Measurements from ENCODE around the gene SKIC2.
"Not testable (repeated sequence)": the region's sequence is repeated elsewhere in the genome, so short reads cannot be mapped to it uniquely, and the experiment has no call there.

SKIC2 gene

DNA sequence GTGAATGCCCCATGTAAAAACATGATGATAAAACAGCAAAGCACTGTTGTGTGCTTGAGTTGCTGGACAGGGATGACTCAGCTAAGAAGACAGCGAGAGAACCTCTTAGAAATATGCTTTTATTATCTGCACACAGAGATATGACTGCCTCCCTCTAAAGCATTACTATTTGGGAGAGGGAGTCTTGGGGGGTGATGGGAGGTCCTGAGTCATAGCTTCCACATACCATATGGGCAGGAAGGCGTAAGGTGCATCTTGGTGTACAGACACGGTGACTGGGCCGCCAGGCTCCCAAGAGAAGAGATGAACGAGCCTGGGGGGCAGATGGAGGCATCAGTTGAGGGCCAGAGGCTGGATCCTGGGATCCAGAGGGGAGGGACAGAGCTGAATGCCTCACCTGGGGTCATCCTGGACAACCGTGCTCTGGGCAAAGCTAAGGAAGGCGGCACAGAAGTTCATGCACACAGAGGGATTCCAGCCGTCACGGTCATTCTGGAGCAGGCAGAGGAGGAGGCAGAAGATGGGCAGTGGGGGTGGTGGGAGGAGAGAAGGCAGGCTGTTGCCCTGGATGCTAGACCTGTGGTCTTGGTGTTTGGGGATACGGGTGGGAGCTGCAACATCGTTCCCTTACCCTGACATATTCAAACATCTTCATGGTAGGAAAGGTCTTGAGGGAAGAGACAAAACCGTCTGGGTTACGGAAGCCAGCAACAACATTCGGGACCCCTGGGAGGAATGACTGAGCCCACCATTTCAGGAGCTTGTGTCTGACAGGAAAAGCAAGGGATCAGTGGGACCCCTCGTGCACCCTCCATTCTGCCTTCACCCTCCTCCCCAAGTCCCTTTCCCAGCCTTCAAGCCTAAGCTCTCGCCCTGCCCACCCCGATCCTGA lies 11.0 kb downstream of the SKIC2 start:
- DNase-seq, result no peak

DNA sequence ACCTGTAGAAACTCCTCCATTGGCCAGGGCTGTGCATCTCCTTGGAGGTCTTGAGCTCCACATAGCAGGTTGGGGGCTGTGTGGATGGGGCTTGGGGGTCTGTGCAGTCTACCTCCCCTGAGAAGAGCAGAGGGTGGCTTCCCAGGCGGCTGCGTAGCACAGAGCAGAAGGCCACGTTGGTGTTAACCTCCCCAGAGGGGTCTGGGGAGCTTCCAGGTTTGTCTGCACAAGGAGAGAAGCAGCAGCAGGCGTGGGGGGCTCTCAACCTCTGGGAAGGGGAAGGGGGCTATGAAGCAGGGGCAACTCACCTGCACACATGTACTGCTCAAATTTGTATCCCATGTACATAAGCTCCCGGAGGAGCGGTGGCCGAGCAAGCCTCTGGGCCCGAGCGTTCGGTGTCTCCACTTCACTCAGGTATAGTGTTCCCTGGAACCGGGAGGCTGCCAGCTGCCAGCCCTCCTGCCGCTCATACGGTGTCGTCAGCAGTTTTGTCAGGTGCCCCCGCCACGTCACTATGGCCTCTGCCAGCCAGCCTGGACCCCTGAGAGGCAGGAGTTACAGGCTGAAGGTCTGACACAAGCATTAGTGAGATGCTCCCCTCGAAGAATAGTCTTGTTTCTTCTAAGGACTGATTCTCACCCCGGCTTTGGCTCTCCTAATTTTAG lies 11.8 kb downstream of the SKIC2 start:
- no peak for DNase-seq

GRCh38 chr6:31971279-31971992 lies 12.5 kb downstream of the SKIC2 start:
- no peak for DNase-seq

- peak; percentile 89 to 99 for DNase-seq
Observed at GRCh38 chr6:31971993-31972708, 13.2 kb downstream of the SKIC2 start, which contains the start of gene DXO. Gene DXO, minus strand, starts transcription at chr6:31972138. Its CDS starts 463 bp downstream, at chr6:31971675.

- no peak for DNase-seq
Observed at GRCh38 chr6:31972709-31973350, 13.9 kb downstream of the SKIC2 start.

- not testable (repeated sequence) for DNase-seq
Observed at GRCh38 chr6:31976065-31976464, 17.1 kb downstream of the SKIC2 start.

- DNase-seq, result no peak
Observed at GRCh38 chr6:31977816-31978431, 18.9 kb downstream of the SKIC2 start.

DNA sequence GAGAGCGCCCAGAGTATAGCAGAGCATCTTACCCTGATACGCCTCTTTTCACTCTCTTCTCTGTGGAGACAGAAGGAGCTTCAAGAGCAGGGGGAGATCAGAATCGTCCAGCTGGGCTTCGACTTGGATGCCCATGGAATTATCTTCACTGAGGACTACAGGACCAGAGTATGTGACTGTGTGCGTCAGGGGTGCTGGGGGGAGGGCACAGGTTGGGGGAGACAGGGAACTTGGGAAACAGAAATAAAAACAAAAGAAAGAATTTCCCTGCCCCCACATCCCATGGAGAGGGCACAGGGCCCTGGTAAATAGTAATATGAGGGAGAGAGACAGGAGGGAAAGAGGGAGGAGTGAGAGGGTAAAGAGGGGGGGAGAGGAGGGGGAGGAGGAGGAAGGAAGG lies 19.9 kb downstream of the SKIC2 start:
- no peak for DNase-seq

DNA sequence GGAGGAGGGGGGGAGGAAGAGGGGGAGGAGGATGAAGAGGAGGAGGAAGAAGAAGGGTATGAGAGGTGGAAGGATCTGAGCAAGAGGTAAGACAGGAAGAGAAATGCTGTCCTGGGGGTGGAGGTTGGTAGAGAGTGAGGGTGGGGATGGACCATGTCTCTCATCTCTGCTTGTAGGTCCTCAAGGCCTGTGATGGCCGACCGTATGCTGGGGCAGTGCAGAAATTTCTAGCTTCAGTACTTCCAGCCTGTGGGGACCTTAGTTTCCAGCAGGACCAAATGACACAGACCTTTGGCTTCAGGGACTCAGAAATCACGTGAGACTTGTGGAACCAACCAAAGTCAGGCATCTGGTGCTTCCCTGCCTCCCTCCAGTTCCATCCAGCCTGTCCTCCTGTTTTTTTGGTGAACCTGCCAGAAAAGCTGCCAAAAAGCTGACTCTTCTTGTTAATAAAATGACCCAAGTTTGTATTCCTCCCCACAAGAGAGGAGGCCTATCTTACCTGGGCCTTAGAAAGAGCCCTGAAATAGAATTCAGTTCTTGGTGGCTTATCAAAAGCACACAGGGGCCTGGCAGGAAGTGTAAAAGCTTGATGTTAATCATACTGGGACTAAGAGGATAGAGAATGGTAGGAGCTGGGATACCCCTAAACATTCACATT lies 20.4 kb downstream of the SKIC2 start:
- DNase-seq, result no peak

- DNase-seq, result not testable (repeated sequence)
Observed at GRCh38 chr6:31980195-31980876, 21.4 kb downstream of the SKIC2 start.

GRCh38 chr6:31980998-31981397 lies 22.0 kb downstream of the SKIC2 start:
- DNase-seq, result not testable (repeated sequence)

DNA sequence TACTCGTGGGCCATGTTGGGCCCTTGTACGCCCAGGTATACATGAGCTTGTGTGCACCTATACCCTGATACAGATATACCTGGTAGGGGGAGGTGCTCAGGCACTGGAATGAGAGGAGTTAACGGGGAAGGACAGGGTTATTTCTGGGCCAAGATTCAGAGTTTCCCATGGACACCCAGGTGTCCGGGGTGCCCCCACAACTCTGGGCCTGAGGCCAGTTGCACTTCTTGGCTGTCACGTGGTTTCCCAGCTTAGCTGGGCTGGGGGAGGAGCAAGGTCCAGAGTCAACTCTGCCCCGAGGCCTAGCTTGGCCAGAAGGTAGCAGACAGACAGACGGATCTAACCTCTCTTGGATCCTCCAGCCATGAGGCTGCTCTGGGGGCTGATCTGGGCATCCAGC lies 22.8 kb downstream of the SKIC2 start, which contains the start of gene C4A:
TSS of gene C4A (plus strand) at position 314 of the 400 bp plus-strand sequence. CDS start at position 365, 51 bp downstream.
- DNase-seq, result not testable (repeated sequence)

DNA sequence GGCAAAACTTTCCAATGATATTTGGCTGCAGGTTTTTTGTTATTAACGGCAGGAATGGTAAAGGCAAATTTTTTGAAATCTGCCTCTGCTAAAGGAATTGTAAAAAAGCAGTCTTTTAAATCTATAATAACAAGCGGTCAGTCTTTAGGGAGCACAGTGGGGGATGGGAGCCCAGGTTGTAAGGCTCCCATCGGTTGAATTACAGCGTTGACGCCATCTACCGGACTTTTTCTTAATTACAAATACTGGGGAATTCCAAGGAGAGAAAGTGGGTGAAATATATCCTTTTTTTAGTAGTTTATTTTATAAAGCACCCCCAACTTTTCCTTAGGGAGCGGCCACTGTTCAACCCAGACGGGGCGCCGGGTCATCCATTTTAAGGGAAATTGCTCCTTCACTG lies 30.4 kb downstream of the SKIC2 start:
- not testable (repeated sequence) for DNase-seq

DNA sequence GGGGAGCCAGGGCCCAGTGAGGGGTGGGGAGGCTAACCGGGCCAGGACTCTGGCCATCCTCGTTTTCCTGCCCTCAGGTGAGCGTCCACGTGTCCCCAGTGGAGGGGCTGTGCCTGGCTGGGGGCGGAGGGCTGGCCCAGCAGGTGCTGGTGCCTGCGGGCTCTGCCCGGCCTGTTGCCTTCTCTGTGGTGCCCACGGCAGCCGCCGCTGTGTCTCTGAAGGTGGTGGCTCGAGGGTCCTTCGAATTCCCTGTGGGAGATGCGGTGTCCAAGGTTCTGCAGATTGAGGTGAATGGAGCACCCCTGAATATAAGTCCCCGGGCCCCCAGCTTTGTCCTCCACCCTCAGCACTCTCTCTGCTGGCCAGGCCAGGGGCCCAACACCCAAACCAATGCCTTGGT lies 35.4 kb downstream of the SKIC2 start:
- DNase-seq, result not testable (repeated sequence)

GRCh38 chr6:31996385-31996784 lies 37.4 kb downstream of the SKIC2 start:
- DNase-seq, result not testable (repeated sequence)

DNA sequence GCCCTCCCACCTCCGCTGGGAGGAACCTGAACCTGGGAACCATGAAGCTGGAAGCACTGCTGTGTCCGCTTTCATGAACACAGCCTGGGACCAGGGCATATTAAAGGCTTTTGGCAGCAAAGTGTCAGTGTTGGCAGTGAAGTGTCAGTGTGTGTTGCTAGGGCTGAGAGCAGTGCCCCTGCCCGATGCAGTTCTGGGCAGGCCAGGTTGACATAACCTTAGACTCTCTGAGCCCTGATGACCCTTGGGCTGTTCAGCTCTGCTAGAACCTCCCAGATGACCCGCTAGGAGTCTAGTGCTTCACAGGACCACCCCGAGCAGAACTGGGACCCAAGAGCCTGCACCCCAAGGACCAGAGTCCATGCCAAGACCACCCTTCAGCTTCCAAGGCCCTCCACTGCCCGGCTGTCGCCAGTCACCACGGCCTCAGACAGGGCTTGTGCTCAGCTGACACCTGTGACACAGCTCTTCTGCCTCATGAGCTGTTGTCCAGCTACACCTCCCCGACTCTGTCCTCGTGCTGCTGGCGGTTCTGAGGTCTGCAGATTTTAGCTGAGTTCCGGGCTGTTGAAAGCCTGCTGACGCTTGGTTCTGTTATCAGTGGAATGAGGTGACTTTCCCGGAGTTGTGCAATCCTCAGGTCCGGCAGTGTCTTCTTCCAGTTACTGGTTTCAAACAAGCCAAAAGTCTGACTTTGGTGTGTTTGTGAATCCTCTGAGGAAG lies 43.7 kb downstream of the SKIC2 start:
- not testable (repeated sequence) for DNase-seq

DNA sequence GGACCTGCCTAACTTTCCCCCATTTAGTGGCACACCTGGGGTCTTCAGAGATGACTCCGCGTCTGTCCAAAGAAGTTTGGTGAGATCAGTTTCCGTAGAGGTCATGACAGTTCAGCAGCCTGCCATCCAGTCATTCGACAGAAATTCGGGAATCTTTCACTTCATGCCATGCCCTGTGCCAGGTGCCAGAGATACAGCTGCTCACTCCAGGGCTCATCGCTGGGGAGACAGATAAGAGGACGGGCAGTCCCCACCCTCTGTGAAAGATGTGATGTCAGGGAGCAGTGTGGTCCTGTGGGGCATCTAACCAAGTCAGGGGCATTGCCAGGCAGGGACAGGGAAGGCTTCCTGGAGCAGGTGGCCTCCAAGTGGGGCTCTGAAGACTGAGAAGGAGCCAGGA lies 44.3 kb downstream of the SKIC2 start:
- DNase-seq, result not testable (repeated sequence)

DNA sequence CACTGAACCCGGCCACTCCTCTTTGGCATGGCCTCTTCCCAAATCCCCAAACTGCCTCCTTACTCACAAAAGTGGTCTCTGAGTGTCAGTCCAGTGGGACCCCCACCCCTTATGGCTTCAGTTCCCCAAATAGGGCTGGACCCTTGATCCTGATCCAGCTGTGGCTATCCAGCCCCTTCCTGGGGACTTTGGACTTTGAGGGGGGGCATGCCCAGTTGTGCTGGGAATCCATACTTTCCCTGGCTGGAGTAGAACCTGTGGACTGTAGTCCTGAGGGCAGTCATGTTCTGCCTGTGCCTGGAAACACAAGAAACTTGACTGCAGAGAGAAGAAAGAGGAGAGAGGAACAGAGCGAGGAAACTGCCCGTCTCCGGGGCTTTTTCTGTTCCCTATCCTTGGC lies 45.4 kb downstream of the SKIC2 start:
- DNase-seq, result not testable (repeated sequence)

DNA sequence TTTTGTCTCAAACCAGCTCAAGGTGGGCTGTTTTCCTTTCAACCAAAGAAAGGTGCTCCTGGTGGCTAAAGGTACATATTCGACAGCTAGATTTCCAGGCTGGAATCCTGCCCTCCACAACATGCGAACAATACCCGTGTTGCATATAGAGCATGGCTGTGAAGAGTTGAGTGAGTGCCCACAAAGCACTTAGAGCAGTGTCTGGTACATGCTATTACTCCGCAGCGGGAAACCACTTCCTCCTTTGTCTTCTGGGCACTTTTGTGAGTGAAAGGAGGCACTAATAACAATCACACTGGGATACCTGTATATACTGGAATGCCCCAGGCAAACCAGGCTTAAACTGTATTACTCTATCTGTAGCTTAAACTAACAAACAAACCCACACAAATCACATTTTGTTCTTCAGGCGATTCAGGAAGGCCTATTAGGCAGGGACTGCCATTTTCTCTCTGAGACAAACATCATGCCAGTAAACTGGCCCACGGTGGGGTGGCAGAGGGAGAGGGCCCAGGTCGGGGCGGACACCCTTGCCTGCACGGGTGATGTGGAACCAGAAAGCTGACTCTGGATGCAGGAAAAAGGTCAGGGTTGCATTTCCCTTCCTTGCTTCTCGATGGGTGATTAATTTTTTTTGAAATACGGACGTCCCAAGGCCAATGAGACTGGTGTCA lies 46.0 kb downstream of the SKIC2 start:
- not testable (repeated sequence) for DNase-seq
